GM21528 (cell line): ENCODE results near the gene PLPP2.
"Not testable (repeated sequence)": the region's sequence is repeated elsewhere in the genome, so short reads cannot be mapped to it uniquely, and the experiment has no call there.

Source experiments
- ATAC-seq: cut with Tn5 transposase; IDR thresholded peaks from one replicate; pipeline ENCODE4 v1.9.1; 2021; ENCODE audit warnings: mild to moderate bottlenecking, moderate library complexity; ENCODE audit not compliant: unreplicated experiment, low FRiP score

Gene PLPP2

DNA sequence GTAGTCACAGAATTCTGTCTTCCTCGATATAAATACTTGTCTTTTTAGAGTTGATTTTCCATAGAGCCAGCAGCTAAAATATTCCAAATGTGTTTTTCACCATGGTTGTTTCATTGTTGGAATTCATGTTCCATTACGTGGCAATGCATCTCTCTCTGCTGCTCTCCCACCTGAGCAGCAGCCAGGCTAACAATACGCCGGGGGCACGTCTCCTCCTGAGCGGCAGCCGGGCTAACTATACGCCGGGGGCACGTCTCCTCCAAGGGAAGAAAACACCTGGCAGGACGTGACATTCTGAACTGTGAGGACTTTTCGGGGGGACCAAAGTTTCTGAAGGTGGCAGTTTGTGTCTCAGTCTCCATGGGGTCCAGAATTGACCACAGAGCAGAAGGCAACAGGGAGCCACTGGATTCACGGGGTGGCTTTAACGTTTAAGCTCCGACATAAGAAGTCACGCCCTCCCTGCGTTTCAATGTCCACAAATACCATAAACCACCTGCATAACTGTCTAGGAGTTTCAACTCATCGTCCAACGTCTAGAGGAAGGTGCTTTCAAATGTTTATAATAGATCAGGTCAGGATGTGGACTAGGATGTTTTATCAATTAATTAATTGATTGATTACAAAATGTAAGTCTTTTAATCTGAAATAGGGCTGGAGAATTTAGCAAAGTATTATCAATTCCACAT lies 15.1 kb downstream of the PLPP2 start:
- no peak for ATAC-seq

DNA sequence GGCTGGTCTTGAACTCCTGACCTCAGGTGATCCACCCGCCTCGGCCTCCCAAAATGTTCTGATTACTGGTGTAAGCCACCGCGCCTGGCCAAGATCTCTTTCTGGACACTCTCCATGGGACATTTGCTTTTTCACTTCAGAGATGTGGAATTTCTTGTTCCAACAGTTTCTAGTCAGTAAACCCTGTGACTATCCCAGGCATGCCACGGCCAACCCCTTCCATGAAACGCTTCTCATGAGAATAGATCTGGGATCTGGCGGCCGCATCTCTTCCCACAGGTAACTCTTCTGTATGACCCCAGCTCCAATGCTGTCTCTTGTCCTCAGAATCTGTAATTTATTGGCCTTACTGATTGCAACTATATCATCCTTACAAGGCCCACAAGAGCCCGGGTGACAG lies 16.2 kb downstream of the PLPP2 start:
- ATAC-seq = no peak

DNA sequence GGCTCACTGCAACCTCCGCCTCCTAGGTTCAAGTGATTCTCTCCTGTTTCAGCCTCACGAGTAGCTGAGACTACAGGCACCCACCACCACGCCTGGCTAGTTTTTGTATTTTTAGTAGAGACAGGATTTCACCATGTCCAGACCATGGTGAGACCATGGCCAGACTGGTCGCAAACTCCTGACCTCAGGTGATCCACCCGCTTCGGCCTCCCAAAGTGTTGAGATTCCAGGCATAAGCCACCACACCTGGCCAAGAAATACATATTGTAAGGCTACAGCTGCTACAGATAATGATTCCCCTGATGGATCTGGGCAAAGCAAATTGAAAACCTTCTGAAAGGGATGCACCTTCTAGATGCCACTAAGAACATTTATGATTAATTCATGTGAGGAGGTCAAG lies 17.8 kb downstream of the PLPP2 start:
- ATAC-seq = no peak

DNA sequence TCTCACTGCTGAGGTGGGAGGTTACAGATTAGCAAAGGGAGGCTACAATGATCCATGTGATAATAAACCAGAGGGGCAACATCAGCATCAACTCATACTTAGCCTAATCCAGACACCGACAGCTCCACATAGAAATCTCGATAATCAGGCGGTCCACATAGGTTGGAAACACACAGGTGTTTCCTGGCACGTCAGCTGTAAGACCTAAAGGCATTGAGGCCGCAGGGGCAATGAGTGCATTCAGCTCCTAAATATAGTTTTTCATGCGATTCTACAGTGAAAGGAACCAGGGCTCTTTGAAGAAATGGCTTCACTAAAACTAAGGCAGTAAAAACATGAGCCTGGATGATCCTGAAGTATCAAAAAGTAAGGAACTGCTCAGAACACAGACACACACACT lies 19.3 kb downstream of the PLPP2 start:
- no peak for ATAC-seq

DNA sequence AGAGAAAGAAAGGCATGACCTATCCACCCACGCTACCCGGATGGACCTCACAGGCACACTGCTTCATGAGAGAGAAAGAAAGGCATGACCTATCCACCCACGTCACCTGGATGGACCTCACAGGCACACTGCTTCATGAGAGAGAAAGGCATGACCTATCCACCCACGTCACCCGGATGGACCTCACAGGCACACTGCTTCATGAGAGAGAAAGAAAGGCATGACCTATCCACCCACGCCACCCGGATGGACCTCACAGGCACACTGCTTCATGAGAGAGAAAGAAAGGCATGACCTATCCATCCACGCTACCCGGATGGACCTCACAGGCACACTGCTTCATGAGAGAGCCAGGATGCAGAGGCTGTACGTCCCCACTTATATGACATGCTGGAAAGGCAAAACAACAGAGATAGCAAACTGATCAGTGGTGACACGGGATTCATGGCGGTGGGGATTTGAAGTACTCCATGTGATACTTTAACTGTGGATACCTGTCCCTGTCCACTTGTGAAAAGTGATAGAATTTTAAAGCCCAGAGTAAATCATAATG lies 20.4 kb downstream of the PLPP2 start:
- ATAC-seq = not testable (repeated sequence)

DNA sequence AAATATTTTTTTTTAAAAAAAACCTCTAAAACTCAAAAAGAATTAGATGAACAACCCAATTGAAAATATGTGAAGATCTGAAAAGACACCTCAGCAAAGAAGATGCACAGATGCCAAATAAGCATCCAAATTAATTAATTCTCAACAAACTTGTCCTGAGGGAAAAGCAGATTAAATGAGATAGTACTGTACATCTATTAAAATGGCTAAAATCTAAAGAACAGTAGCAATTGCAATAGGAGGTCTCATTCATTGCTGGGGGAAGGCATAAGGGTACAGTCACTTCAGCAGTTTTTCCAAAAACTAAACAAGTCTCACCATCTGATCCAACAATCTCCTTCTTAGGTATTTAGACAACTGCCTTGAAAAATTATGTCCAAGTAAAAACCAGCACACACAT lies 22.0 kb downstream of the PLPP2 start:
- no peak for ATAC-seq

DNA sequence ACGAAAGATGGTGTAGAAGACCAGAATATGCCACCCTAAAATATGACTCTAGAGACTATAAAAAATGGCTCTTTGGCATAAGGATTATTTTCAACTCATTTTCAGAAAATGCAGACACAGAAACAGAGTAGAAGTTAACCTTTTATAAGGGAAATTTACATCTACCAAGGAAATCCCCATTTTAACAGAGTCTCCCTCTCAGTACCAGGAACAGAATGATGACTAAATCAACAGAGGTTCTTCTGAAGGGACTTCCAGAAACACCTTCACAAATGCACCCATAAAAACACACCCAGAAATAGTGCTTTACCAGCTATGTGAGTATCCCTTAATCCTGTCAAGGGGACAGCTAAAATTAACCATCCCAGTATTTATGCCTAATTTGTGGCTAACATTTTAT lies 29.1 kb downstream of the PLPP2 start:
- ATAC-seq = no peak

DNA sequence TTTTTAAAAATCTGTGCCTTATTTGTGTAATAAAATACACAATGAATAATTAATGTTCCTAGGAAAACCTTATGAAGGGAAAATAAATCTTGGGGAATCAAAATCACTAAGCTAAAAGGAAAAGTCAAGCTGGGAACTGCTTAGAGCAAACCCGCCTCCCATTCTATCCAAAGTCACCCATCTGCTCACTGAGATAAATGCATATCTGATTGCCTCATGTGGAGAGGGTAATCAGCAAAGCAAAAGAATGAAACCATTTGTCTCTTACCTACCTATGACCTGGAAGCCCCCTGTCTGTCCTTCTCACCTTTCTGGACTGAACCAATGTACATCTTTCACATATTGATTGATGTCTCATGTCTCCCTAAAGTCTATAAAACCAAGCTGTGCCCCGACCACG lies 34.4 kb downstream of the PLPP2 start:
- not testable (repeated sequence) for ATAC-seq

DNA sequence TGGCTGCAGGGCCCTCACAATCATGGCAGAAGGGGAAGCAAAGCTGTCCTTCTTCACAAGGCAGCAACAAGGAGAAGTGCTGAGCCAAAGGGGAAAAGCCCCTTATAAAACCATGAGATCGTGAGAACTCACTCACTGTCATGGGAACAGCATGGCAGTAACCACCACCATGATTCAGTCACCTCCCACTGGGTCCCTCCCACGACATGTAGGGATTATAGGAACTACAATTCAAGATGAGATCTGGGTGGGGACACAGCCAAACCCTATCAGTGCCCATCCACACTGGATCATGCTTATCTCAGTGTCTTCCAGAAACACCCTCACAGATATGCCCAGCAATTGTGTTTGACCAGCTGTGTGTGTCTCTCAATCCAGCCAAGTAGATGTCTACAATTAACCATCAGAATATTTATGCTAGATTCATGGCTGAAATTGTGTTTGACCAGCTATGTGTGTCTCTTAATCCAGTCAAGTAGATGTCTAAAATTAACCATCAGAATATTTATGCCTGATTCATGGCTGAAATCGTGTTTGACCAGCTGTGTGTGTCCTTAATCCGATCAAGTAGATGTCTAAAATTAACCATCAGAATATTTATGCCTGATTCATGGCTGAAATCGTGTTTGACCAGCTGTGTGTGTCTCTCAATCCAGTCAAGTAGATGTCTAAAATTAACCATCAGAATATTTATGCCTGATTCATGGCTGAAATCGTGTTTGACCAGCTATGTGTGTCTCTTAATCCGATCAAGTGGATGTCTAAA lies 38.6 kb downstream of the PLPP2 start:
- not testable (repeated sequence) for ATAC-seq

DNA sequence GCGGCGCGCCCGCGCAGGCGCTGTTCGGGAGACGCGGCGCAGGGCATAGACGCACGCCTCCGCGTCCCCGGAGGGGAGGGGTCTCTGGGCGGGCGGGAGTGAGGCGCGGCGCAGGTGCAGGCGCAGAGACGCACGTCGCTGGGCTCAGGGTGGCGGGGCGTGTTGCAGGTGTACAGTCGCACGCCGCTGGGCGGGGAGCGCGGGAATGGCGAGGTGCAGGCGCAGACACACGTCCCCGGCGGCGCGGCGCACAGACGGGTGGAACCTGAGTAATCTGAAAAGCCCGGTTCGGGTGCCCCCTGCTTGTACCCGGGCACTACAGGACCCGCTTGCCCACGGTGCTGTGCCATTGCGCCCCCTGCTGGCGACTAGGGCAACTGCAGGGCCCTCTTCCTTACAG lies 44.7 kb downstream of the PLPP2 start:
- ATAC-seq = no peak

DNA sequence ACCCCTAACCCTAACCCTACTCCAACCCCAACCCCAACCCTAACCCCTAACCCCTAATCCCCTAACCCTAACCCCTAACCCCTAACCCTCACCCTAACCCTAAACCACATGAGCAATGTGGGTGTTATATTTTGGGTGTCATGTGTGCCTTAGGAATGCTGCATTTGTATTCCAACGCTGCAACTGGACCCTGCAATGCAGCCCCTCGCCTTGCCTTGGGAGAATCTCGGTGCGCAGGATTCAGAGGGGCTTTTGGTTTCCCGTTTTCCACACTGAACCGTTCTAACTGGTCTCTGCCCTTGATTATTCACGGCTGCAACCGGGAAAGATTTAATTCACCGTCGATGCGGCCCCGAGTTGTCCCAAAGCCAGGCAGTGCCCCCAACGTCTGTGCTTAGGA lies 45.3 kb downstream of the PLPP2 start:
- not testable (repeated sequence) for ATAC-seq

DNA sequence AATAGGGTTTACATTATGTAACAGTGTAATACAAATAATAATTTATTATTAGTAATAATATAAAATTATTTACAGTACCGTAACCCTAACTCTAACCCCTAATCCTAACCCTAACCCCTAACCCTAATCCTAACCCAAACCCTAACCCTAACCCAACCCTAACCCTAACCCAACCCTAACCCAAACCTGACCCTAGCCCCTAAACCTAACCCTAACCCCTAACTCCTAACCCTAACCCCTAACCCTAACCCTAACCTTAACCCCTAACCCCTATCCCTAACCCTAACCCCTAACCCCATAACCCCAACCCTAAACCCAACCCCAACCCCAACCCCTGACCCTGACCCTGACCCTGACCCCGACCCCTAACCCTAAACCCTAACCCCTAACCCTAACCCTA lies 45.7 kb downstream of the PLPP2 start:
- no peak for ATAC-seq
